Keratinocyte (primary cell): ENCODE data around the gene SP6.

Experiments
- EZH2 ChIP-seq: IDR thresholded peaks from one replicate; pipeline ENCODE4 v1.6.1; 2012; ENCODE audit warnings: inconsistent platforms, mild to moderate bottlenecking, low read length, moderate library complexity
- TF ChIP-seq, protein P1 (sequence below), 3 experiments: IDR thresholded peaks in 1 of 3; conservative IDR thresholded peaks in 1 of 3; optimal IDR thresholded peaks in 1 of 3; 2 replicates in 2 of 3; 3 replicates in 1 of 3; pipeline versions ENCODE3 to v1.5.1; 2011; ENCODE audit warnings: low read length in 3 of 3, mild to moderate bottlenecking in 3 of 3, moderate library complexity in 2 of 3, control low read depth in 1 of 3, inconsistent platforms in 1 of 3; ENCODE audit not compliant: insufficient read depth in 2 of 3; ENCODE audit errors: extremely low read depth in 1 of 3

DNA sequence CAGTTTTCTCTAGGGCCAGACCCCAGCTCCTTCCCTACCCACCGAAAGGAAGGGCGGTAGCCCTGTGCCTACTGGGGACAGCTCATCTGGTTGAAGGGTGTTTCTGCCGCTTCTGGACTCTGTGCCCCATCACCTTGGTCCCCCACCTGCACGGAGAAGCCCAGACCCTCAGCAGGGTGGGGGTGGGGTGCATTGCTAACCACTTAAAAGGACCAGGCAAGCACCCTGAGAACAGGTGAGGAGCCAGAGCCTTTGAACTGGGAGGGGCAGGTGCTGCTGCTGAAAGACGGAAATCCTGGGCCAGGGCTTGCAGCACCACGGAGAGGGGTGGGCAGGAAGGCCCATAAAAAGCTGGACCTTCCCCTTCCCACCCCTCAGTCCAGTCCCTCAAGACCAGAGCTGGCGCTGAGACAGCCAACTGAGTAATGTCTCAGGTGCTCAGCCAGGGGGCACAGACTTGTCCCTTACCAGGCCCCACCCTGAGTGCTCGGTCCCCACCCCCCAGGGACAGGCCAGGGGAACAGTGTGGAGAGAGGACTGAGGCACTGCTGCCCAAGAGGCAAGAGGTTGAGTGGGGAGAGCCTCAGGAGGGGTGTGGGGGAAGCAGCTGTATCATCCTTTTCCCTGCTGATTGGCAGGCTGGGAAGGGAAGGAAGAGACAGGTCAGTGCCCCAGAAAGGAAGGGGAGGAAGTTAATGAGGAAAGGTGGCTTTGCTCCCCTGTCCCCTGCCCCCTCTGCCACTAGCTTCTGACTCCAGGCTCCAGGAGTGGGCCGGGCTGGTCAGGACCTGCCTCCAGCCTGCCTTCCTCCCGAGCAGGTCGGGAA, 34.2 kb upstream of the SP6 start:
- TF ChIP-seq, protein P1, sequence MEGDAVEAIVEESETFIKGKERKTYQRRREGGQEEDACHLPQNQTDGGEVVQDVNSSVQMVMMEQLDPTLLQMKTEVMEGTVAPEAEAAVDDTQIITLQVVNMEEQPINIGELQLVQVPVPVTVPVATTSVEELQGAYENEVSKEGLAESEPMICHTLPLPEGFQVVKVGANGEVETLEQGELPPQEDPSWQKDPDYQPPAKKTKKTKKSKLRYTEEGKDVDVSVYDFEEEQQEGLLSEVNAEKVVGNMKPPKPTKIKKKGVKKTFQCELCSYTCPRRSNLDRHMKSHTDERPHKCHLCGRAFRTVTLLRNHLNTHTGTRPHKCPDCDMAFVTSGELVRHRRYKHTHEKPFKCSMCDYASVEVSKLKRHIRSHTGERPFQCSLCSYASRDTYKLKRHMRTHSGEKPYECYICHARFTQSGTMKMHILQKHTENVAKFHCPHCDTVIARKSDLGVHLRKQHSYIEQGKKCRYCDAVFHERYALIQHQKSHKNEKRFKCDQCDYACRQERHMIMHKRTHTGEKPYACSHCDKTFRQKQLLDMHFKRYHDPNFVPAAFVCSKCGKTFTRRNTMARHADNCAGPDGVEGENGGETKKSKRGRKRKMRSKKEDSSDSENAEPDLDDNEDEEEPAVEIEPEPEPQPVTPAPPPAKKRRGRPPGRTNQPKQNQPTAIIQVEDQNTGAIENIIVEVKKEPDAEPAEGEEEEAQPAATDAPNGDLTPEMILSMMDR (optimal IDR thresholded peaks at IDR 0.05 in 1 of 3, IDR thresholded peaks at IDR 0.05 in 1 of 3, conservative IDR thresholded peaks at IDR 0.05 in 1 of 3; ENCODE audit: extremely low read depth in 1 of 3, insufficient read depth in 2 of 3, low read length in 3 of 3), result no peak
- no peak for TF ChIP-seq EZH2
